Measurements from ENCODE around the gene RPUSD3. TPM values are rescaled to one million over a fixed set of nuclear protein-coding genes. Genes with fewer than 3 reads are reported as not detected.

The RPUSD3 gene
- total and polyA plus RNA-seq, 2 donors (not counting 3 experiments of a cell fraction or from before 2014, with no cell fraction given), result 38.9 to 56.6 TPM

- POLR2A ChIA-PET, result no interaction called here
- H3K9ac ChIP-seq (replicated peaks; ENCODE audit: extremely low read depth, insufficient read depth, low read length), result peak within 1 kb of the TSS; percentile 69
- peak; percentile 72 for TF ChIP-seq POLR2A (IDR thresholded peaks at IDR 0.05; ENCODE audit: low read depth, low read length)
- no peak for TF ChIP-seq MAX (IDR thresholded peaks at IDR 0.05; ENCODE audit: insufficient read depth, insufficient read length)
- no peak for TF ChIP-seq MYC (IDR thresholded peaks at IDR 0.05; ENCODE audit: low read depth, low read length)
- TF ChIP-seq FOS (IDR thresholded peaks at IDR 0.05; ENCODE audit: borderline replicate concordance, insufficient read depth, low read length), result no peak
- TF ChIP-seq POLR2AphosphoS5 (IDR thresholded peaks at IDR 0.05; ENCODE audit: insufficient read depth, low read depth, low read length), result peak; percentile 96
- no peak for TF ChIP-seq GATA2 (IDR thresholded peaks at IDR 0.05; ENCODE audit: insufficient read depth, insufficient read length, low read depth, low read length)
- TF ChIP-seq CTCF (IDR thresholded peaks at IDR 0.05; ENCODE audit: extremely low read depth in 1 of 2, insufficient read depth in 1 of 2, low read depth in 1 of 2, low read length in 2 of 2), result peak in 1 of 2 donors; percentile 5
- TF ChIP-seq EZH2 (IDR thresholded peaks at IDR 0.05; ENCODE audit: borderline replicate concordance, low read depth, low read length, severe bottlenecking), result no peak
- no peak for TF ChIP-seq JUN (IDR thresholded peaks at IDR 0.05; ENCODE audit: borderline replicate concordance, insufficient read depth, insufficient read length, low read depth)
- peak within 1 kb of the TSS; percentile 36 for H3K27ac ChIP-seq (ENCODE audit: insufficient read depth, low read depth, low read length)
- peak within 1 kb of the TSS; percentile 52 to 64 (median 55) for H3K4me3 ChIP-seq (replicated peaks in 1 of 3; ENCODE audit: insufficient read depth in 1 of 3, low read depth in 1 of 3, low read length in 3 of 3)
- no TSS peak for BruUV-seq (replicated peaks)
- H3K79me2 ChIP-seq (ENCODE audit: control insufficient read depth, insufficient read depth, low read length), result no peaks in the 10 kb centered on the region
- intact Hi-C loops (cut with micrococcal nuclease), result loop anchor here (1.0 to 10.0 kb wide), 5 partner anchors 17 to 335 kb away; partner anchors contain the start of genes ARPC4, BRPF1 and VHL
- H3K4me1 ChIP-seq (ENCODE audit: control insufficient read depth, extremely low read depth, insufficient read depth, low read length), result peaks cover 12% of the 10 kb centered on the region
- H3K27me3 ChIP-seq (ENCODE audit: control insufficient read depth in 2 of 2, insufficient read depth in 2 of 2, low read length in 2 of 2), result no peaks in the 10 kb centered on the region
- DNase-seq (ENCODE audit: low read depth, low spot score) (peak; percentile 53), FAIRE-seq (peak; percentile 55)
- dilution Hi-C loops (cut with MboI; ENCODE audit: extremely low pct_ligation_motif_present, low sequenced_read_pairs), result no loop called here
- peak within 1 kb of the TSS; percentile 89 for H3K4me2 ChIP-seq (ENCODE audit: insufficient read depth, low read length)
- H2AFZ ChIP-seq (ENCODE audit: low read depth, low read length), result peak within 1 kb of the TSS; percentile 81
- no peaks in the 10 kb centered on the region for H3K9me3 ChIP-seq (replicated peaks; ENCODE audit: control insufficient read depth, insufficient read depth, low read length)
- H3K36me3 ChIP-seq (ENCODE audit: control insufficient read depth in 2 of 2, extremely low read depth in 1 of 2, insufficient read depth in 2 of 2, low read length in 2 of 2), result peaks cover 6 to 21% of the 10 kb centered on the region in 2 experiments
- CTCF ChIA-PET, result interaction anchor here (1.1 to 2.8 kb wide), 2 partner anchors 94 to 122 kb away, joined by 3 to 13 read pairs; partner anchors contain the start of gene CRELD1
- no peaks in the 10 kb centered on the region for H4K20me1 ChIP-seq (replicated peaks; ENCODE audit: control insufficient read depth, extremely low read depth, insufficient read depth, low read length)
- H3K9me1 ChIP-seq (replicated peaks; ENCODE audit: control insufficient read depth, extremely low read depth, insufficient read depth, low read length), result no peaks in the 10 kb centered on the region
Measured at GRCh38 chr3:9809615-9810432, 34.0 kb downstream of the RPUSD3 start, which contains the start of gene TTLL3. TSS of gene TTLL3 (plus strand) at chr3:9810262. CDS start at chr3:9810662, 400 bp downstream.

All from endothelial cell of umbilical vein (primary cell).